ENCODE measurements around the gene SCAMP4. TPM values are rescaled to one million over a fixed set of nuclear protein-coding genes. Genes with fewer than 3 reads are reported as not detected.

SCAMP4 gene
- total and polyA plus RNA-seq, 9 of the 15 experiments (the other 6 are each of a cell fraction or from before 2014, with no cell fraction given): 0.81 to 45.9 (median 12.8) TPM

- TF ChIP-seq CEBPG (CRISPR knock-in tag; IDR thresholded peaks at IDR 0.05) (no peak), CEBPG (tag; conservative IDR thresholded peaks at IDR 0.05 in 1 of 2, IDR thresholded peaks at IDR 0.05 in 1 of 2) (no peak), BACH1 (tag; IDR thresholded peaks at IDR 0.05) (no peak), YY1 (IDR thresholded peaks at IDR 0.05; ENCODE audit: borderline replicate concordance in 1 of 3, control insufficient read depth in 1 of 3, extremely low read depth in 1 of 3, insufficient read depth in 3 of 3, insufficient read length in 1 of 3, insufficient replicate concordance in 2 of 3, low read depth in 1 of 3, low read length in 2 of 3) (peak in 1 of 3 experiments; percentile 58), CXXC5 (CRISPR knock-in tag; IDR thresholded peaks at IDR 0.05) (peak; percentile 52; the same call in 1 of the 2 replicates), ZNF445 (CRISPR knock-in tag; IDR thresholded peaks at IDR 0.05; ENCODE audit: low read depth) (no peak), KDM2B (CRISPR knock-in tag; IDR thresholded peaks at IDR 0.05) (0 out of 2 replicates have a peak, but pooled peaks have one; percentile 21), U2AF1 (optimal IDR thresholded peaks at IDR 0.05; ENCODE audit: low read depth, low read length) (no peak), ZC3H11A (IDR thresholded peaks at IDR 0.05; ENCODE audit: low read depth, low read length) (no peak), EHMT2 (IDR thresholded peaks at IDR 0.05) (no peak), DIDO1 (tag; IDR thresholded peaks at IDR 0.05; ENCODE audit: low read depth) (no peak), HINFP (tag; conservative IDR thresholded peaks at IDR 0.05; ENCODE audit: low read depth) (no peak), TEAD1 (CRISPR knock-in tag; IDR thresholded peaks at IDR 0.05) (no peak), ZNF592 (IDR thresholded peaks at IDR 0.05) (0 out of 2 replicates have a peak, but pooled peaks have one; percentile 57), DPF2 (IDR thresholded peaks at IDR 0.05) (no peak; the same call in 1 of the 2 replicates), KLF10 (CRISPR knock-in tag; IDR thresholded peaks at IDR 0.05) (no peak), ZNF512 (tag; IDR thresholded peaks at IDR 0.05) (no peak), ZNF717 (CRISPR knock-in tag; IDR thresholded peaks at IDR 0.05) (no peak)
Observed at GRCh38 chr19:1873524-1874473, 31.4 kb upstream of the SCAMP4 start (continued).

Data from K562 (cell line).